Sigmoid colon (tissue), 4 donors: ENCODE measurements around the gene INPP5D.

Experiments used
- POLR2A ChIP-seq, 2 donors: fragments of 450-650 bp; IDR thresholded peaks; one replicate each; pipeline ENCODE4 v1.6.1; 2016; ENCODE audit warnings: antibody characterized with exemption in 2 of 2, mild to moderate bottlenecking in 2 of 2, moderate library complexity in 2 of 2
- POLR2AphosphoS5 ChIP-seq, 4 donors: sonication (generic); formaldehyde crosslinking; IDR thresholded peaks; one replicate each; pipeline ENCODE4 v1.6.1; 2017; ENCODE audit warnings: antibody characterized with exemption in 4 of 4
- TF ChIP-seq, protein P1 (sequence below), 4 experiments: fragments of 450-650 bp in 3 of 4; fragments of 200-600 bp in 1 of 4; IDR thresholded peaks; one replicate each; pipeline ENCODE4 v1.5.1; 2016 to 2019; ENCODE audit warnings: antibody characterized with exemption in 4 of 4, mild to moderate bottlenecking in 3 of 4, moderate library complexity in 2 of 4

DNA sequence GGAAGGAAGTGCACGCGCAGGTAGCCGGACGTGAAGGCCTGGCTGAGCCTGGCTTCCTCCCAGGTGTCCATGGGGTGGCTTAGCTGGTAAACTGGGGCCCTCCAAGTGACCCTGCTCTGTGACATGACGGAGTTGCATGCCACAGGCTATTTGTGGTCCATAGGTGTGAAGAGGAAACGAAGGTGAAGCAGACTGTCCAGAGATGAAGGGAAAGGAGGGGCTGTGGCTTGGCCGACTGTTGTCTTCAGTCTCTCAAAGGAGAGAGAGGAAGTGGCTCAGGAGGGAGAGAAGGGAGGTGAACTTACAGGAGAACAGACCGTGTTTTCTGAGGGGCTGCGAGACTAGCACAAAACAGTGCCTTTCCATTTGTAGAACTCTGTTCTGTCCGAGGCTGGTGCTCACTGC lies 19.3 kb downstream of the INPP5D start:
- TF ChIP-seq, protein P1, sequence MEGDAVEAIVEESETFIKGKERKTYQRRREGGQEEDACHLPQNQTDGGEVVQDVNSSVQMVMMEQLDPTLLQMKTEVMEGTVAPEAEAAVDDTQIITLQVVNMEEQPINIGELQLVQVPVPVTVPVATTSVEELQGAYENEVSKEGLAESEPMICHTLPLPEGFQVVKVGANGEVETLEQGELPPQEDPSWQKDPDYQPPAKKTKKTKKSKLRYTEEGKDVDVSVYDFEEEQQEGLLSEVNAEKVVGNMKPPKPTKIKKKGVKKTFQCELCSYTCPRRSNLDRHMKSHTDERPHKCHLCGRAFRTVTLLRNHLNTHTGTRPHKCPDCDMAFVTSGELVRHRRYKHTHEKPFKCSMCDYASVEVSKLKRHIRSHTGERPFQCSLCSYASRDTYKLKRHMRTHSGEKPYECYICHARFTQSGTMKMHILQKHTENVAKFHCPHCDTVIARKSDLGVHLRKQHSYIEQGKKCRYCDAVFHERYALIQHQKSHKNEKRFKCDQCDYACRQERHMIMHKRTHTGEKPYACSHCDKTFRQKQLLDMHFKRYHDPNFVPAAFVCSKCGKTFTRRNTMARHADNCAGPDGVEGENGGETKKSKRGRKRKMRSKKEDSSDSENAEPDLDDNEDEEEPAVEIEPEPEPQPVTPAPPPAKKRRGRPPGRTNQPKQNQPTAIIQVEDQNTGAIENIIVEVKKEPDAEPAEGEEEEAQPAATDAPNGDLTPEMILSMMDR (IDR thresholded peaks at IDR 0.05) = no peak
- no peak for TF ChIP-seq POLR2A (IDR thresholded peaks at IDR 0.05)
- TF ChIP-seq POLR2AphosphoS5 (IDR thresholded peaks at IDR 0.05) = no peak
